Right renal pelvis (tissue), 4 donors: ENCODE measurements around the gene B4GALNT3. TPM values are rescaled to one million over a fixed set of nuclear protein-coding genes. Genes with fewer than 3 reads are reported as not detected.

Experiments
- polyA plus RNA-seq, 4 donors: library from polyadenylated mRNA; unstranded; fragments of 120-200 nt; gene quantifications; one replicate each; pipeline ENCODE4 v1.2.1, GENCODE V29; 2013; ENCODE audit not compliant: insufficient read length in 4 of 4

The B4GALNT3 gene
- polyA plus RNA-seq, 4 donors, result 14.3 to 16.7 (median 15.7) TPM

Other genes starting within 250 kb of the B4GALNT3 start
- gene SLC6A12, start 245.8 kb upstream of the B4GALNT3 start, polyA plus RNA-seq, result 10 to 100 TPM; 14.0 to 18.5 (median 15.3) TPM
- 10 to 100 TPM; 46.3 to 58.2 (median 48.7) TPM for gene SLC6A13, start 197.1 kb upstream of the B4GALNT3 start, polyA plus RNA-seq
- 10 to 100 TPM; 39.1 to 42.6 (median 42.4) TPM for gene KDM5A, start 70.6 kb upstream of the B4GALNT3 start, polyA plus RNA-seq
- 10 to 100 TPM; 19.9 to 25.7 (median 24.6) TPM for gene CCDC77, start 58.3 kb upstream of the B4GALNT3 start, polyA plus RNA-seq
- gene NINJ2, start 203.5 kb downstream of the B4GALNT3 start, polyA plus RNA-seq, result 1 to 10 TPM in 3 of 4 donors, under 1 TPM in 1; 0.93 to 1.4 (median 1.4) TPM